ENCODE results near the gene LCLAT1. TPM values are rescaled to one million over a fixed set of nuclear protein-coding genes. Genes with fewer than 3 reads are reported as not detected.

Gene LCLAT1
- total and polyA plus RNA-seq, 2 of the 4 experiments (the other 2 are of a cell fraction): 7.5 to 11.5 TPM

DNA sequence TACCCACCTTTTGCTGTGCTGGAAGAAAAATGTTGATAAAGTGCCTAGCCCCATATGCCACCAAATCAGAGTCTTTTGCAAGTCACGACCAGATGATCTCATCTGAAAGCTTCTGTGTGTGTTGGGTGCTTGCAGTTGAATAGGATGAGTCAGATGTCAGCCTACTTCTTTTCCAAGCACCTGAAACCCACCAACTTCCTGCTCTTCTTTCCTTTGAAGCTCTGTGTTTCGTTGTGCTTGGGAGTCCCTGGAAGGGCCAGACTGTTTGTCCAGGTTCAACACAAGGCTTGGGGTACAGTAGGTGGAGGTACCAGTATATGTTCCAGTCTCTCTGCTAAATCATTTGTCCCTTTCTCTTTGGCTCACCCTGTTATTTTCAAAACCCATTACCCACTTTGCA, 36.8 kb upstream of the LCLAT1 start:
- DNase-seq (peak; percentile 91), ATAC-seq (ENCODE audit: low read depth) (0 out of 2 replicates have a peak, but pooled peaks have one; percentile 1)
- Histone ChIP-seq H3K18ac (ENCODE audit: low read depth, low read length) (peak overlapping the region; percentile 78), H3K27me3 (ENCODE audit: control insufficient read depth, insufficient read depth, low read length) (no peaks in the 10 kb centered on the region), H4K20me1 (ENCODE audit: insufficient read depth, low read length) (no peaks in the 10 kb centered on the region), H2AK9ac (replicated peaks; ENCODE audit: low read depth, low read length, poor library complexity) (no peak overlapping the region), H3K4ac (ENCODE audit: low read depth, low read length) (peak overlapping the region; percentile 96), H2BK15ac (ENCODE audit: low read depth, low read length) (peak overlapping the region; percentile 94; the same call in 2 of the 3 replicates), H3K79me1 (ENCODE audit: low read depth in 1 of 2, low read length in 2 of 2) (peaks cover 0 to 21% of the 10 kb centered on the region in 2 experiments; a peak in 3 of 4 replicates), H3K4me2 (ENCODE audit: low read depth, low read length) (peak overlapping the region; percentile 38; the same call in 1 of the 2 replicates), H2BK120ac (ENCODE audit: low read depth, low read length) (peak overlapping the region; percentile 97), H3K4me3 (ENCODE audit: insufficient read depth, low read depth, low read length) (no peak overlapping the region), H3K9me1 (ENCODE audit: insufficient read depth, low read length) (peaks cover 32% of the 10 kb centered on the region), H4K5ac (ENCODE audit: low read depth, low read length) (peak overlapping the region; percentile 96; the same call in 1 of the 2 replicates), H3K9me3 (ENCODE audit: control insufficient read depth, insufficient read depth, low read length) (no peaks in the 10 kb centered on the region), H3K14ac (replicated peaks; ENCODE audit: low read depth, low read length) (peak overlapping the region; percentile 83), H3K56ac (ENCODE audit: extremely low read depth, insufficient read depth, low read length) (no peak overlapping the region), H2AFZ (replicated peaks; ENCODE audit: low read length, poor library complexity) (no peak overlapping the region), H2BK5ac (ENCODE audit: low read depth, low read length, poor library complexity, severe bottlenecking) (peak overlapping the region; percentile 90), H2AK5ac (ENCODE audit: low read depth, low read length) (peak overlapping the region; percentile 92), H4K91ac (ENCODE audit: insufficient read depth, low read depth, low read length) (peak overlapping the region; percentile 84), H3K27ac (ENCODE audit: insufficient read depth, low read length) (peak overlapping the region; percentile 69), H3K4me1 (ENCODE audit: control insufficient read depth, insufficient read depth, low read length) (peaks cover 45% of the 10 kb centered on the region), H3K36me3 (ENCODE audit: control insufficient read depth, insufficient read depth, low read length) (no peaks in the 10 kb centered on the region), H3K9ac (ENCODE audit: low read depth, low read length) (peak overlapping the region; percentile 29; the same call in 1 of the 2 replicates), H2BK20ac (ENCODE audit: low read depth, low read length) (peak overlapping the region; percentile 99), H4K8ac (ENCODE audit: low read depth in 2 of 2, low read length in 2 of 2) (peak overlapping the region; percentile 66 to 89), H3K23ac (ENCODE audit: low read depth, low read length) (peak overlapping the region; percentile 63; the same call in 1 of the 2 replicates)
- in situ Hi-C loops (cut with MboI; ENCODE audit: low sequenced_read_pairs): no loop called here
- intact Hi-C loops (cut with micrococcal nuclease): loop anchor here (5.0 kb wide), 1 partner anchor 178 kb away; the partner anchor contains the start of gene LBH
- dilution Hi-C loops (cut with HindIII; ENCODE audit: low sequenced_read_pairs, unreplicated experiment): no loop called here
- TF ChIP-seq RAD21 (IDR thresholded peaks at IDR 0.05; ENCODE audit: low read length) (no peak), CHD1 (IDR thresholded peaks at IDR 0.05; ENCODE audit: low read depth, low read length) (no peak), RFX5 (IDR thresholded peaks at IDR 0.05; ENCODE audit: low read depth, low read length) (no peak), FOS (IDR thresholded peaks at IDR 0.05; ENCODE audit: low read depth, low read length) (peak; percentile 46; the same call in 1 of the 2 replicates), MAFK (IDR thresholded peaks at IDR 0.05; ENCODE audit: low read depth, low read length) (0 out of 2 replicates have a peak, but pooled peaks have one; percentile 26), RCOR1 (IDR thresholded peaks at IDR 0.05; ENCODE audit: insufficient replicate concordance, low read length) (no peak), CEBPB (IDR thresholded peaks at IDR 0.05; ENCODE audit: low read depth, low read length) (peak; percentile 72; the same call in 1 of the 2 replicates), BHLHE40 (IDR thresholded peaks at IDR 0.05; ENCODE audit: low read depth, low read length) (peak; percentile 51), MXI1 (IDR thresholded peaks at IDR 0.05; ENCODE audit: borderline replicate concordance, low read depth, low read length) (no peak), NFE2L2 (IDR thresholded peaks at IDR 0.05; ENCODE audit: low read depth, low read length) (peak; percentile 83)
- TF ChIP-seq, protein P1, sequence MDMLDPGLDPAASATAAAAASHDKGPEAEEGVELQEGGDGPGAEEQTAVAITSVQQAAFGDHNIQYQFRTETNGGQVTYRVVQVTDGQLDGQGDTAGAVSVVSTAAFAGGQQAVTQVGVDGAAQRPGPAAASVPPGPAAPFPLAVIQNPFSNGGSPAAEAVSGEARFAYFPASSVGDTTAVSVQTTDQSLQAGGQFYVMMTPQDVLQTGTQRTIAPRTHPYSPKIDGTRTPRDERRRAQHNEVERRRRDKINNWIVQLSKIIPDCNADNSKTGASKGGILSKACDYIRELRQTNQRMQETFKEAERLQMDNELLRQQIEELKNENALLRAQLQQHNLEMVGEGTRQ (IDR thresholded peaks at IDR 0.05; ENCODE audit: low read depth, low read length): no peak
- TF ChIP-seq, protein P2, sequence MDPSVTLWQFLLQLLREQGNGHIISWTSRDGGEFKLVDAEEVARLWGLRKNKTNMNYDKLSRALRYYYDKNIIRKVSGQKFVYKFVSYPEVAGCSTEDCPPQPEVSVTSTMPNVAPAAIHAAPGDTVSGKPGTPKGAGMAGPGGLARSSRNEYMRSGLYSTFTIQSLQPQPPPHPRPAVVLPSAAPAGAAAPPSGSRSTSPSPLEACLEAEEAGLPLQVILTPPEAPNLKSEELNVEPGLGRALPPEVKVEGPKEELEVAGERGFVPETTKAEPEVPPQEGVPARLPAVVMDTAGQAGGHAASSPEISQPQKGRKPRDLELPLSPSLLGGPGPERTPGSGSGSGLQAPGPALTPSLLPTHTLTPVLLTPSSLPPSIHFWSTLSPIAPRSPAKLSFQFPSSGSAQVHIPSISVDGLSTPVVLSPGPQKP (IDR thresholded peaks at IDR 0.05; ENCODE audit: borderline replicate concordance, low read depth, low read length): no peak
- POLR2A ChIA-PET (ENCODE audit: unreplicated experiment): no interaction called here
- CTCF ChIA-PET: interaction anchor here (1.6 kb wide), 1 partner anchor 109 kb away, joined by 5 read pairs; no protein-coding TSS in a partner anchor
- WGBS, 2 experiments (ENCODE audit: extremely low coverage in 2 of 2, insufficient read length in 1 of 2): no CpG with 5 or more reads among the region's 2 CpGs
- BruUV-seq (replicated peaks): no TSS peak
